ENCODE measurements around the gene SCAPER. TPM values are rescaled to one million over a fixed set of nuclear protein-coding genes. Genes with fewer than 3 reads are reported as not detected.

The SCAPER gene
- total RNA-seq, 1 experiment from 2014 or later: 10.3 TPM

GRCh38 chr15:76572983-76573314, 332.2 kb downstream of the SCAPER start:
- TF ChIP-seq, protein P1, sequence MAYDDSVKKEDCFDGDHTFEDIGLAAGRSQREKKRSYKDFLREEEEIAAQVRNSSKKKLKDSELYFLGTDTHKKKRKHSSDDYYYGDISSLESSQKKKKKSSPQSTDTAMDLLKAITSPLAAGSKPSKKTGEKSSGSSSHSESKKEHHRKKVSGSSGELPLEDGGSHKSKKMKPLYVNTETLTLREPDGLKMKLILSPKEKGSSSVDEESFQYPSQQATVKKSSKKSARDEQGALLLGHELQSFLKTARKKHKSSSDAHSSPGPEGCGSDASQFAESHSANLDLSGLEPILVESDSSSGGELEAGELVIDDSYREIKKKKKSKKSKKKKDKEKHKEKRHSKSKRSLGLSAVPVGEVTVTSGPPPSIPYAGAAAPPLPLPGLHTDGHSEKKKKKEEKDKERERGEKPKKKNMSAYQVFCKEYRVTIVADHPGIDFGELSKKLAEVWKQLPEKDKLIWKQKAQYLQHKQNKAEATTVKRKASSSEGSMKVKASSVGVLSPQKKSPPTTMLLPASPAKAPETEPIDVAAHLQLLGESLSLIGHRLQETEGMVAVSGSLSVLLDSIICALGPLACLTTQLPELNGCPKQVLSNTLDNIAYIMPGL (CRISPR knock-in tag; IDR thresholded peaks at IDR 0.05): no peak
- TF ChIP-seq STAT6 (CRISPR knock-in tag; conservative IDR thresholded peaks at IDR 0.05; ENCODE audit: low read depth) (no peak), SMAD4 (CRISPR knock-in tag; IDR thresholded peaks at IDR 0.05) (no peak), ZNF416 (CRISPR knock-in tag; IDR thresholded peaks at IDR 0.05) (no peak), CREM (CRISPR knock-in tag; IDR thresholded peaks at IDR 0.05) (no peak), ELF4 (CRISPR knock-in tag; IDR thresholded peaks at IDR 0.05; ENCODE audit: low read depth) (no peak), CBFB (CRISPR knock-in tag; IDR thresholded peaks at IDR 0.05; ENCODE audit: low read depth) (no peak), ZBTB21 (CRISPR knock-in tag; IDR thresholded peaks at IDR 0.05; ENCODE audit: borderline replicate concordance) (no peak), NR2C2 (CRISPR knock-in tag; IDR thresholded peaks at IDR 0.05) (no peak), HMGA2 (CRISPR knock-in tag; IDR thresholded peaks at IDR 0.05) (no peak), ZNF423 (CRISPR knock-in tag; IDR thresholded peaks at IDR 0.05) (no peak), RORB (CRISPR knock-in tag; IDR thresholded peaks at IDR 0.05) (no peak), IRF1 (CRISPR knock-in tag; IDR thresholded peaks at IDR 0.05) (no peak), GABPB1 (CRISPR knock-in tag; IDR thresholded peaks at IDR 0.05) (no peak), ZNF232 (CRISPR knock-in tag; IDR thresholded peaks at IDR 0.05) (no peak), RELA (CRISPR knock-in tag; IDR thresholded peaks at IDR 0.05; ENCODE audit: borderline replicate concordance) (no peak), ZNF425 (CRISPR knock-in tag; conservative IDR thresholded peaks at IDR 0.05) (no peak), E2F4 (CRISPR knock-in tag; IDR thresholded peaks at IDR 0.05; ENCODE audit: borderline replicate concordance, low read depth) (no peak), CDX4 (CRISPR knock-in tag; IDR thresholded peaks at IDR 0.05; ENCODE audit: borderline replicate concordance) (no peak)
- TF ChIP-seq, protein P2, sequence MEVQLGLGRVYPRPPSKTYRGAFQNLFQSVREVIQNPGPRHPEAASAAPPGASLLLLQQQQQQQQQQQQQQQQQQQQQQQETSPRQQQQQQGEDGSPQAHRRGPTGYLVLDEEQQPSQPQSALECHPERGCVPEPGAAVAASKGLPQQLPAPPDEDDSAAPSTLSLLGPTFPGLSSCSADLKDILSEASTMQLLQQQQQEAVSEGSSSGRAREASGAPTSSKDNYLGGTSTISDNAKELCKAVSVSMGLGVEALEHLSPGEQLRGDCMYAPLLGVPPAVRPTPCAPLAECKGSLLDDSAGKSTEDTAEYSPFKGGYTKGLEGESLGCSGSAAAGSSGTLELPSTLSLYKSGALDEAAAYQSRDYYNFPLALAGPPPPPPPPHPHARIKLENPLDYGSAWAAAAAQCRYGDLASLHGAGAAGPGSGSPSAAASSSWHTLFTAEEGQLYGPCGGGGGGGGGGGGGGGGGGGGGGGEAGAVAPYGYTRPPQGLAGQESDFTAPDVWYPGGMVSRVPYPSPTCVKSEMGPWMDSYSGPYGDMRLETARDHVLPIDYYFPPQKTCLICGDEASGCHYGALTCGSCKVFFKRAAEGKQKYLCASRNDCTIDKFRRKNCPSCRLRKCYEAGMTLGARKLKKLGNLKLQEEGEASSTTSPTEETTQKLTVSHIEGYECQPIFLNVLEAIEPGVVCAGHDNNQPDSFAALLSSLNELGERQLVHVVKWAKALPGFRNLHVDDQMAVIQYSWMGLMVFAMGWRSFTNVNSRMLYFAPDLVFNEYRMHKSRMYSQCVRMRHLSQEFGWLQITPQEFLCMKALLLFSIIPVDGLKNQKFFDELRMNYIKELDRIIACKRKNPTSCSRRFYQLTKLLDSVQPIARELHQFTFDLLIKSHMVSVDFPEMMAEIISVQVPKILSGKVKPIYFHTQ (CRISPR knock-in tag; IDR thresholded peaks at IDR 0.05): no peak
- H3K9me3 Mint-ChIP-seq: peaks cover 16% of the 10 kb centered on the region
- no peak overlapping the region for H3K27ac Mint-ChIP-seq
- no peak overlapping the region for H3K4me3 Mint-ChIP-seq
- DNase-seq (ENCODE audit: low spot score) (no peak), ATAC-seq (no peak)
- ChIA-PET CTCF (interaction anchor here (0.6 kb wide), 1 partner anchor 76 kb away, joined by 3 read pairs; no protein-coding TSS in a partner anchor), POLR2A (no interaction called here)
- peaks cover 4% of the 10 kb centered on the region for H3K36me3 Mint-ChIP-seq
- H3K27me3 Mint-ChIP-seq (ENCODE audit: low read depth): no peaks in the 10 kb centered on the region
- H3K4me1 Mint-ChIP-seq: 0 out of 2 replicates have a peak, but pooled peaks cover 5% of the 10 kb centered on the region

Data from WTC11 (cell line).